Naive B cell (primary cell): ENCODE data around the gene ASF1A. TPM values are rescaled to one million over a fixed set of nuclear protein-coding genes. Genes with fewer than 3 reads are reported as not detected.
A peak's percentile ranks its signal among the peaks of the same experiment; 100 is the strongest.
"Not testable (repeated sequence)": the region's sequence is repeated elsewhere in the genome, so short reads cannot be mapped to it uniquely, and the experiment has no call there.

ENCODE experiments used
- ATAC-seq, 2 donors: fragments of 150-1000 bp; cut with Tn5 transposase; 2 replicates each; pipeline ENCODE4 v1.10.0; 2021; ENCODE audit warnings: low read depth in 2 of 2, mild to moderate bottlenecking in 2 of 2, moderate library complexity in 2 of 2
- DNase-seq: peaks from one replicate; pipeline ENCODE4 v3.0.0; 2022
- H3K27ac Mint-ChIP-seq, 6 donors: one replicate each; pipeline ENCODE4 v1.8.0; 2020 to 2022; ENCODE audit warnings: mild to moderate bottlenecking in 6 of 6, mixed read lengths in 6 of 6, moderate library complexity in 5 of 6, inconsistent platforms in 2 of 6
- H3K27me3 Mint-ChIP-seq, 3 donors: one replicate each; pipeline ENCODE4 v1.8.0; 2021 to 2022; ENCODE audit warnings: mixed read lengths in 3 of 3, mild to moderate bottlenecking in 1 of 3
- H3K36me3 Mint-ChIP-seq, 2 donors: one replicate each; pipeline ENCODE4 v1.8.0; 2020 to 2022; ENCODE audit warnings: mixed read lengths in 2 of 2, inconsistent platforms in 1 of 2, mild to moderate bottlenecking in 1 of 2
- H3K4me1 Mint-ChIP-seq, 3 donors: one replicate each; pipeline ENCODE4 v1.8.0; 2020 to 2022; ENCODE audit warnings: mixed read lengths in 3 of 3, inconsistent platforms in 1 of 3, mild to moderate bottlenecking in 1 of 3, moderate library complexity in 1 of 3
- H3K4me3 Mint-ChIP-seq, 8 donors: one replicate each; pipeline ENCODE4 v1.8.0; 2020 to 2022; ENCODE audit warnings: mild to moderate bottlenecking in 8 of 8, mixed read lengths in 8 of 8, moderate library complexity in 8 of 8, inconsistent platforms in 2 of 8
- H3K9me3 Mint-ChIP-seq, 7 donors: one replicate each; pipeline ENCODE4 v1.8.0; 2020 to 2022; ENCODE audit warnings: mixed read lengths in 7 of 7, mild to moderate bottlenecking in 5 of 7, inconsistent platforms in 2 of 7, moderate library complexity in 1 of 7
- polyA plus RNA-seq, 6 donors: library from polyadenylated mRNA; unstranded; fragments of 300-500 nt; fragmentation: Illumina TruSeq; gene quantifications; one replicate each; pipeline ENCODE4 v1.2.3, GENCODE V29; 2021; ENCODE audit warnings: low read depth in 6 of 6

Gene ASF1A
- polyA plus RNA-seq, result 10 to 100 TPM; 20.2 to 27.8 (median 26.7) TPM

GRCh38 chr6:118893807-118894424, at the start of gene ASF1A:
ASF1A (plus strand) TSS chr6:118894152; CDS start chr6:118894414, 262 bp downstream.
- H3K36me3 Mint-ChIP-seq, result peaks cover 0 to 9% of the 10 kb centered on the region in 2 donors
- peak within 1 kb of the TSS; percentile 95 to 98 (median 98) for H3K27ac Mint-ChIP-seq
- peak within 1 kb of the TSS; percentile 92 to 100 (median 99) for H3K4me3 Mint-ChIP-seq
- no peaks in the 10 kb centered on the region for H3K27me3 Mint-ChIP-seq
- peak; percentile 58 to 64 for ATAC-seq
- H3K9me3 Mint-ChIP-seq, result no peaks in the 10 kb centered on the region
- DNase-seq, result peak; percentile 84
- peaks cover 43 to 59% (median 46%) of the 10 kb centered on the region in 3 donors for H3K4me1 Mint-ChIP-seq

GRCh38 chr6:118844915-118845314, 49.0 kb upstream of the ASF1A start:
- Mint-ChIP-seq H3K27me3 (no peaks in the 10 kb centered on the region), H3K4me1 (peaks cover 8 to 28% (median 23%) of the 10 kb centered on the region in 3 donors), H3K4me3 (no peak overlapping the region), H3K9me3 (peaks cover 0 to 2% (median 0%) of the 10 kb centered on the region in 7 donors), H3K36me3 (peaks cover 0 to 13% of the 10 kb centered on the region in 2 donors), H3K27ac (peak overlapping the region in 2 of 6 donors; percentile 8 to 16)
- DNase-seq, result no peak
- no peak for ATAC-seq

- DNase-seq (no peak), ATAC-seq (no peak)
- H3K4me1 Mint-ChIP-seq, result peaks cover 0 to 24% (median 6%) of the 10 kb centered on the region in 3 donors
- no peak overlapping the region for H3K4me3 Mint-ChIP-seq
- H3K9me3 Mint-ChIP-seq, result no peaks in the 10 kb centered on the region
- H3K27me3 Mint-ChIP-seq, result no peaks in the 10 kb centered on the region
- H3K27ac Mint-ChIP-seq, result no peak overlapping the region
- no peaks in the 10 kb centered on the region for H3K36me3 Mint-ChIP-seq
These were observed 40.5 kb upstream of the ASF1A start for GRCh38 chr6:118853408-118853807.

GRCh38 chr6:118856301-118856700, 37.7 kb upstream of the ASF1A start:
- H3K4me1 Mint-ChIP-seq, result peaks cover 14 to 35% (median 18%) of the 10 kb centered on the region in 3 donors
- no peak overlapping the region for H3K4me3 Mint-ChIP-seq
- H3K27me3 Mint-ChIP-seq, result no peaks in the 10 kb centered on the region
- H3K27ac Mint-ChIP-seq, result peak overlapping the region in 2 of 6 donors; percentile 36 to 84
- ATAC-seq (no peak), DNase-seq (no peak)
- H3K9me3 Mint-ChIP-seq, result peaks cover 0 to 10% (median 7%) of the 10 kb centered on the region in 7 donors
- H3K36me3 Mint-ChIP-seq, result peaks cover 9% of the 10 kb centered on the region in 2 donors

GRCh38 chr6:118859517-118860064, 34.4 kb upstream of the ASF1A start:
- Mint-ChIP-seq H3K4me1 (peaks cover 29 to 60% (median 37%) of the 10 kb centered on the region in 3 donors), H3K4me3 (no peak overlapping the region), H3K27ac (peak overlapping the region in 1 of 6 donors; percentile 3), H3K36me3 (peaks cover 9 to 15% of the 10 kb centered on the region in 2 donors), H3K9me3 (peaks cover 0 to 15% (median 9%) of the 10 kb centered on the region in 7 donors), H3K27me3 (no peaks in the 10 kb centered on the region)
- ATAC-seq, result no peak
- no peak for DNase-seq

- Mint-ChIP-seq H3K4me1 (peaks cover 36 to 67% (median 44%) of the 10 kb centered on the region in 3 donors), H3K9me3 (peaks cover 0 to 15% (median 9%) of the 10 kb centered on the region in 7 donors), H3K4me3 (peak overlapping the region in 1 of 8 donors; percentile 46), H3K27ac (peak overlapping the region in 2 of 6 donors; percentile 3 to 67), H3K36me3 (peaks cover 9 to 15% of the 10 kb centered on the region in 2 donors), H3K27me3 (no peaks in the 10 kb centered on the region)
- ATAC-seq, result no peak
- DNase-seq, result no peak
These were observed 33.6 kb upstream of the ASF1A start for GRCh38 chr6:118860363-118860762.

- no peak for ATAC-seq
- Mint-ChIP-seq H3K4me1 (peaks cover 42 to 70% (median 49%) of the 10 kb centered on the region in 3 donors), H3K9me3 (peaks cover under 1 to 17% (median 9%) of the 10 kb centered on the region in 7 donors), H3K4me3 (no peak overlapping the region), H3K36me3 (peaks cover 12 to 15% of the 10 kb centered on the region in 2 donors), H3K27me3 (no peaks in the 10 kb centered on the region), H3K27ac (no peak overlapping the region)
- DNase-seq, result no peak
These were observed 33.1 kb upstream of the ASF1A start for GRCh38 chr6:118860880-118861279.

GRCh38 chr6:118862443-118862842, 31.5 kb upstream of the ASF1A start:
- Mint-ChIP-seq H3K4me3 (peak overlapping the region in 1 of 8 donors; percentile 28), H3K36me3 (peaks cover 23 to 26% of the 10 kb centered on the region in 2 donors), H3K9me3 (peaks cover 8 to 30% (median 17%) of the 10 kb centered on the region in 7 donors), H3K4me1 (peaks cover 44 to 68% (median 57%) of the 10 kb centered on the region in 3 donors), H3K27me3 (no peaks in the 10 kb centered on the region), H3K27ac (no peak overlapping the region)
- no peak for ATAC-seq
- DNase-seq, result no peak

- H3K4me3 Mint-ChIP-seq, result peak overlapping the region; percentile 1 to 82 (median 62)
- peaks cover 29 to 33% of the 10 kb centered on the region in 2 donors for H3K36me3 Mint-ChIP-seq
- DNase-seq (no peak), ATAC-seq (peak in 1 of 2 donors; percentile 36)
- peaks cover 40 to 63% (median 48%) of the 10 kb centered on the region in 3 donors for H3K4me1 Mint-ChIP-seq
- peaks cover 8 to 32% (median 22%) of the 10 kb centered on the region in 7 donors for H3K9me3 Mint-ChIP-seq
- peak overlapping the region; percentile 62 to 93 (median 76) for H3K27ac Mint-ChIP-seq
- no peaks in the 10 kb centered on the region for H3K27me3 Mint-ChIP-seq
These were observed 29.4 kb upstream of the ASF1A start for GRCh38 chr6:118864341-118865099.

- Mint-ChIP-seq H3K4me3 (peak overlapping the region in 7 of 8 donors; percentile 1 to 82 (median 55)), H3K27ac (peak overlapping the region in 5 of 6 donors; percentile 62 to 93 (median 73)), H3K9me3 (peaks cover 8 to 34% (median 22%) of the 10 kb centered on the region in 7 donors), H3K36me3 (peaks cover 30 to 35% of the 10 kb centered on the region in 2 donors), H3K27me3 (no peaks in the 10 kb centered on the region), H3K4me1 (peaks cover 35 to 63% (median 43%) of the 10 kb centered on the region in 3 donors)
- ATAC-seq (peak in 1 of 2 donors; percentile 11), DNase-seq (no peak)
These were observed 28.9 kb upstream of the ASF1A start for GRCh38 chr6:118865100-118865391.

- H3K36me3 Mint-ChIP-seq, result peaks cover 33 to 41% of the 10 kb centered on the region in 2 donors
- H3K9me3 Mint-ChIP-seq, result peaks cover 8 to 31% (median 21%) of the 10 kb centered on the region in 7 donors
- no peak for ATAC-seq
These were observed 26.8 kb upstream of the ASF1A start for GRCh38 chr6:118867181-118867580.

GRCh38 chr6:118868901-118869300, 25.1 kb upstream of the ASF1A start:
- not testable (repeated sequence) for H3K27me3 Mint-ChIP-seq, DNase-seq, H3K4me3 Mint-ChIP-seq, H3K27ac Mint-ChIP-seq, ATAC-seq
- peaks cover 35 to 72% (median 54%) of the 10 kb centered on the region in 3 donors for H3K4me1 Mint-ChIP-seq
- H3K36me3 Mint-ChIP-seq, result peaks cover 33 to 35% of the 10 kb centered on the region in 2 donors
- peaks cover 8 to 31% (median 21%) of the 10 kb centered on the region in 7 donors for H3K9me3 Mint-ChIP-seq

More at GRCh38 chr6:118867181-118867580, 26.8 kb upstream of the ASF1A start:
- no peak overlapping the region for H3K27ac Mint-ChIP-seq
- no peak for DNase-seq
- no peaks in the 10 kb centered on the region for H3K27me3 Mint-ChIP-seq
- H3K4me1 Mint-ChIP-seq, result peaks cover 42 to 76% (median 46%) of the 10 kb centered on the region in 3 donors
- H3K4me3 Mint-ChIP-seq, result no peak overlapping the region

- Mint-ChIP-seq H3K27ac (peak overlapping the region in 1 of 6 donors; percentile 44), H3K4me1 (peaks cover 34 to 68% (median 52%) of the 10 kb centered on the region in 3 donors), H3K27me3 (no peaks in the 10 kb centered on the region), H3K36me3 (peaks cover 33 to 35% of the 10 kb centered on the region in 2 donors), H3K9me3 (peaks cover 8 to 31% (median 21%) of the 10 kb centered on the region in 7 donors), H3K4me3 (no peak overlapping the region)
- DNase-seq (no peak), ATAC-seq (no peak)
These were observed 24.6 kb upstream of the ASF1A start for GRCh38 chr6:118869350-118869749.
